Hepatocyte (in vitro differentiated cells): ENCODE measurements around the gene GRK6.

Experiments used
- CTCF ChIP-seq: fragments of 200-600 bp; sonication (generic); IDR thresholded peaks from 2 replicates; pipeline ENCODE4 v1.5.1; 2016; ENCODE audit warnings: antibody characterized with exemption, mild to moderate bottlenecking; ENCODE audit not compliant: poor library complexity
- EZH2 ChIP-seq: fragments of 200-600 bp; sonication (generic); IDR thresholded peaks from 2 replicates; pipeline ENCODE4 v1.6.1; 2016; ENCODE audit warnings: antibody characterized with exemption, mild to moderate bottlenecking, borderline replicate concordance

GRCh38 chr5:177455036-177455660, 28.7 kb downstream of the GRK6 start:
- no peak for TF ChIP-seq EZH2
- peak; percentile 65 for TF ChIP-seq CTCF
